ENCODE data around the gene GALNT14.

Gene GALNT14

DNA sequence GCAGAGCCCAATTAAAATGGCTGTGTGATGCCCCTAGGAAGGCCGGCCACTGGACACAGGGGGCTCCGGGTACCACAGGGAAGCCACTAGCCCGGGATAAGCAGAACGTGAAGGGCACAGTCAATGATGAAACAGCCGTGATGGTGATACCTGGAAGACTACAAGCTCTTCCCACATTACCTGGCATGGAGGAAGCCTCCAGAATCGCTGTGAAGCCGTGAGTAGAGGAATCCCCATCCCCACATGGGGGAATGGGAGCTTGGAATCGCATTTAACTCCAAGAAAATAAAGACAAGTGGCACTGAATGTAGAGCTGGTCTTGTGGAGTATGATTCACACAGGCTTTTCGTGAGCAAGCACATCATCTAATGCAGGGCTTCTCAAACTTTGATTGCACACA is 16.1 kb downstream of the GALNT14 start:
- TF ChIP-seq, protein P1, sequence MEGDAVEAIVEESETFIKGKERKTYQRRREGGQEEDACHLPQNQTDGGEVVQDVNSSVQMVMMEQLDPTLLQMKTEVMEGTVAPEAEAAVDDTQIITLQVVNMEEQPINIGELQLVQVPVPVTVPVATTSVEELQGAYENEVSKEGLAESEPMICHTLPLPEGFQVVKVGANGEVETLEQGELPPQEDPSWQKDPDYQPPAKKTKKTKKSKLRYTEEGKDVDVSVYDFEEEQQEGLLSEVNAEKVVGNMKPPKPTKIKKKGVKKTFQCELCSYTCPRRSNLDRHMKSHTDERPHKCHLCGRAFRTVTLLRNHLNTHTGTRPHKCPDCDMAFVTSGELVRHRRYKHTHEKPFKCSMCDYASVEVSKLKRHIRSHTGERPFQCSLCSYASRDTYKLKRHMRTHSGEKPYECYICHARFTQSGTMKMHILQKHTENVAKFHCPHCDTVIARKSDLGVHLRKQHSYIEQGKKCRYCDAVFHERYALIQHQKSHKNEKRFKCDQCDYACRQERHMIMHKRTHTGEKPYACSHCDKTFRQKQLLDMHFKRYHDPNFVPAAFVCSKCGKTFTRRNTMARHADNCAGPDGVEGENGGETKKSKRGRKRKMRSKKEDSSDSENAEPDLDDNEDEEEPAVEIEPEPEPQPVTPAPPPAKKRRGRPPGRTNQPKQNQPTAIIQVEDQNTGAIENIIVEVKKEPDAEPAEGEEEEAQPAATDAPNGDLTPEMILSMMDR (IDR thresholded peaks at IDR 0.05; ENCODE audit: extremely low read depth, missing control alignments) = no peak
- DNase-seq (ENCODE audit: low spot score) = no peak

- TF ChIP-seq, protein P1 (IDR thresholded peaks at IDR 0.05; ENCODE audit: extremely low read depth, missing control alignments) = no peak
- no peak for DNase-seq (ENCODE audit: low spot score)
These were observed 24.5 kb downstream of the GALNT14 start for GRCh38 chr2:31113765-31114164.

DNA sequence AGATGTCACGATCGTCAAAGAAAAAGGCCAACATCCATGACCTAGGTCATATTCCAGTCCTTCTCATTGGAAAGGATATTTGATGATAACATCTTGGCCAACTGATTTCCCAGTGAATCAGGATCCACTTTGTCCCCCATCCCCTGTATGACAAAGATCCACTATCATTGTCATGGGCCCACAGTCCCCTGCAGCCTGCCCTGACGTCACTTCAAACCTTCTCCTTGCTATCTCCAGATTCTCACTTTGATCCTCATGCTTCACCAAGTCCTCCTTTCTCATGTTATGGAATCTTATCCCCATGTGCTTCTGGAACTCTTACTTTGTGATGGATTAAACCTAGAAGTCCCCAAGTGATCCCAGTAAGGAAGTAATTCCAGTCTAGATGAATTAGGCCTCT is 25.7 kb downstream of the GALNT14 start:
- no peak for DNase-seq (ENCODE audit: low spot score)
- TF ChIP-seq, protein P1 (IDR thresholded peaks at IDR 0.05; ENCODE audit: extremely low read depth, missing control alignments) = no peak

DNA sequence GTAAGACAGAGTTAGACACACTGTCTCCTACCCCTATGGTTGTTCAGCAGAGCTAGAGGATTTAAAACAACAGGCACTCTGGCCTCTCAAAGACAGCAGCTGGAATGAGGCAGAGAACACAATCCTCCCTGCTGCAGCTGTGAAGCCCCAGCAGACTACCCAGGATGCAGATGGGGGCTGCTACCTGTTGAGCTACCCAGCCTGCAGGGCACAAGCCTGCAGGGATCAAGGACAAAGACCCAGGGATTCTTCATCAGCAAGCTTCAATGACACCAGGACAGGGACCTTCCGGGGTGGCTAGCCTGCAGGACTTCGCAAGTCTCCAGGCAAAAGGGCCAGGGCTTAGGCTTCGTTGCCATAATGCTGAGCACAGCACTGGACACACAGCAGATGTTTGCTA is 27.2 kb downstream of the GALNT14 start:
- TF ChIP-seq, protein P1 (IDR thresholded peaks at IDR 0.05; ENCODE audit: extremely low read depth, missing control alignments) = no peak
- DNase-seq (ENCODE audit: low spot score) = no peak

GRCh38 chr2:31110431-31110830 is 27.8 kb downstream of the GALNT14 start:
- DNase-seq (ENCODE audit: low spot score) = no peak
- TF ChIP-seq, protein P1 (IDR thresholded peaks at IDR 0.05; ENCODE audit: extremely low read depth, missing control alignments) = no peak

- no peak for DNase-seq (ENCODE audit: low spot score)
- TF ChIP-seq, protein P1 (IDR thresholded peaks at IDR 0.05; ENCODE audit: extremely low read depth, missing control alignments) = no peak
These were observed 28.5 kb downstream of the GALNT14 start for GRCh38 chr2:31109633-31110192.

DNA sequence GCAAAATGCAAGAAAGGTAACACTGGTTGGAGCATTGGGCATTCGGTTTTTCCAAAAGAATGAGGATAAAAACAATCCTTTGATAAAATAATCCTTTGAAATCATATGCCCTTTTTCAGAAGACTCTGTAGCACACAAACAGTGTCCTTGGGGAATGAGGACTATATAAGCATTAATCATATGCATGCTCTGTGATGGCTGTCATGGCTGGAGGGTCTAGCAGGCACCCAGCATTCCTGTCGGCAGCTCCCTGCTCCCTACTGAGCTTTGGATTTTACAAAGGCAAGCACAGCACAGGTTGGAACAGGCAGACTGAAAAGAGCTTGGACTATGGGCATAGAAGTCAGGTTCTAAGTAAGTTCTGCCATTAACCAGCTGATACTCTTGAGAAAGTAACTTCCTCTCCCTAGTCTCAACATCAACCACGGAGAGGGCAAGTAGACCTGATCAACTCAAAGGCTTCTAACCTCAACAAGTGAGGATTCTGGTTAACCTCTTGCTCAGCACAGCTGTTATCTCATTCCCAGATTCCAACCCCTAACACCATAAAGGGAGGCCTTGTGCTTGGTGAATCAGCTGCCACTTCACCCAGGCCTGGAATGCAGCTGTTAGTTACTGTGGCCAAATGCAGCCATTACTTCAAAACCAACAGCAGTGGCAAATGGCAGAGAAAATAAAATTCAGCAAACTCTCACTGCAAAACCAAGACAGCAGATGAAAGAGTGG is 29.5 kb downstream of the GALNT14 start:
- TF ChIP-seq, protein P1 (IDR thresholded peaks at IDR 0.05; ENCODE audit: extremely low read depth, missing control alignments) = no peak
- DNase-seq (ENCODE audit: low spot score) = no peak
